Hematopoietic multipotent progenitor cell treated with erythropoietin and hydrocortisone succinate and interleukin-3 and kit ligand, for 17 days (in vitro differentiated cells): ENCODE results near the gene OR1E2.
"Not testable (repeated sequence)": the region's sequence is repeated elsewhere in the genome, so short reads cannot be mapped to it uniquely, and the experiment has no call there.

Experiments used
- DNase-seq: peaks from one replicate; pipeline ENCODE4 v3.0.0-alpha.2; 2015; ENCODE audit warnings: low spot score

Gene OR1E2

GRCh38 chr17:3433741-3434140 lies at the start of gene OR1E2:
OR1E2 (minus strand) TSS chr17:3433841; CDS start chr17:3433841, 0 bp downstream.
- no peak for DNase-seq

GRCh38 chr17:3482852-3483251 lies 49.2 kb upstream of the OR1E2 start:
- no peak for DNase-seq

- no peak for DNase-seq
Observed at GRCh38 chr17:3479988-3480387, 46.3 kb upstream of the OR1E2 start.

GRCh38 chr17:3475812-3476610 lies 42.4 kb upstream of the OR1E2 start, which contains the start of gene ASPA:
ASPA (plus strand) TSS chr17:3475997; CDS start chr17:3476160, 163 bp downstream.
- no peak for DNase-seq

GRCh38 chr17:3475251-3475685 lies 41.6 kb upstream of the OR1E2 start:
- no peak for DNase-seq

GRCh38 chr17:3474212-3474611 lies 40.6 kb upstream of the OR1E2 start:
- no peak for DNase-seq

- DNase-seq, result no peak
Observed at GRCh38 chr17:3472137-3472536, 38.5 kb upstream of the OR1E2 start.

GRCh38 chr17:3471599-3471998 lies 38.0 kb upstream of the OR1E2 start, which contains the start of gene SPATA22:
SPATA22 (minus strand) TSS chr17:3471819; CDS start chr17:3469325, 2,494 bp downstream.
- no peak for DNase-seq

- no peak for DNase-seq
Observed at GRCh38 chr17:3469529-3469928, 35.9 kb upstream of the OR1E2 start.

GRCh38 chr17:3466355-3466754 lies 32.7 kb upstream of the OR1E2 start:
- DNase-seq, result not testable (repeated sequence)

GRCh38 chr17:3448059-3448665 lies 14.5 kb upstream of the OR1E2 start:
- no peak for DNase-seq

GRCh38 chr17:3447625-3448024 lies 14.0 kb upstream of the OR1E2 start:
- DNase-seq, result no peak

GRCh38 chr17:3440451-3440850 lies 6.8 kb upstream of the OR1E2 start:
- DNase-seq, result no peak

- no peak for DNase-seq
Observed at GRCh38 chr17:3438368-3438767, 4.7 kb upstream of the OR1E2 start.

GRCh38 chr17:3433215-3433614 lies 426 bp downstream of the OR1E2 start:
- not testable (repeated sequence) for DNase-seq

- DNase-seq, result no peak
Observed at GRCh38 chr17:3418222-3418621, 15.4 kb downstream of the OR1E2 start.

- no peak for DNase-seq
Observed at GRCh38 chr17:3415610-3416009, 18.0 kb downstream of the OR1E2 start.

GRCh38 chr17:3412216-3412615 lies 21.4 kb downstream of the OR1E2 start:
- not testable (repeated sequence) for DNase-seq

GRCh38 chr17:3411070-3411469 lies 22.6 kb downstream of the OR1E2 start, which contains the start of gene OR3A3:
OR3A3 (plus strand) TSS chr17:3411370.
- no peak for DNase-seq

GRCh38 chr17:3403856-3404255 lies 29.8 kb downstream of the OR1E2 start:
- DNase-seq, result not testable (repeated sequence)

- no peak for DNase-seq
Observed at GRCh38 chr17:3401786-3402185, 31.9 kb downstream of the OR1E2 start.

GRCh38 chr17:3400055-3400454 lies 33.6 kb downstream of the OR1E2 start:
- no peak for DNase-seq

GRCh38 chr17:3398310-3398709 lies 35.3 kb downstream of the OR1E2 start, which contains the start of gene OR1E1:
OR1E1 (minus strand) TSS chr17:3398410; CDS start chr17:3398410, 0 bp downstream.
- DNase-seq, result no peak
